Measurements from ENCODE around the gene EXOC6B. TPM values are rescaled to one million over a fixed set of nuclear protein-coding genes. Genes with fewer than 3 reads are reported as not detected.

Gene EXOC6B
- total RNA-seq, 1 experiment from 2014 or later: 40.1 TPM

DNA sequence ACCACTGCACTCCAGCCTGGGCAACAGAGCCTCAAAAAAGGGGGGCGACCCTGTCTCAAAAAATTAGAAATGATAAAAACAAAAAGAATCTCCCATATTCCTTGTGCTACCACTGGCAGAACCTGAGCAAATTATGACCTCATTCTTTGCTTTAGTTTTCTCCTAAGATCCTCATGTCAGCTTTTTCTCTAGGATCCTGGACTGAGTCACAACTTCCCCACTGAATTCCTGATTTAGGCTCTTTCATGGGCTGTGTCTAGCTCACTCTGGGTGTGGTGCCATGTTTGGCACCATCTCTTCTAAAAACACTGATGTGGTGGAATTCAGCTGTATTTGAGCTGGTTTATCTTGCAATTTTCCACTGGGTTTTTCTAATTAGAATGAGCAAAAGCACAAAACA is 37.1 kb downstream of the EXOC6B start:
- Histone ChIP-seq H4K8ac (replicated peaks; ENCODE audit: insufficient read length, low read depth, low read length) (no peak overlapping the region), H2AK5ac (ENCODE audit: insufficient read length, low read length) (no peak overlapping the region), H3K27ac (ENCODE audit: insufficient read length, low read depth, low read length) (no peak overlapping the region), H2AFZ (ENCODE audit: low read length) (no peak overlapping the region), H2BK120ac (ENCODE audit: low read depth, low read length, poor library complexity, severe bottlenecking) (no peak overlapping the region), H2BK12ac (ENCODE audit: insufficient read length, low read depth, low read length) (no peak overlapping the region), H3T11ph (ENCODE audit: low read length) (no peak overlapping the region), H2BK15ac (ENCODE audit: low read depth, low read length) (no peak overlapping the region), H3K14ac (ENCODE audit: insufficient read depth, low read length) (no peak overlapping the region), H3K56ac (ENCODE audit: insufficient read length, low read depth, low read length) (no peak overlapping the region), H2BK20ac (ENCODE audit: low read depth, low read length, poor library complexity, severe bottlenecking) (no peak overlapping the region), H3K18ac (ENCODE audit: insufficient read length, low read depth, low read length) (no peak overlapping the region), H3K4ac (ENCODE audit: low read depth, low read length) (no peak overlapping the region), H4K20me1 (ENCODE audit: control insufficient read depth, insufficient read depth, insufficient read length) (no peaks in the 10 kb centered on the region), H3K79me2 (ENCODE audit: insufficient read depth, low read length) (no peaks in the 10 kb centered on the region), H3K9me3 (ENCODE audit: control insufficient read depth, low read depth, low read length) (no peaks in the 10 kb centered on the region), H2BK5ac (ENCODE audit: insufficient read length, low read length) (no peak overlapping the region), H3K27me3 (ENCODE audit: insufficient read depth, low read length) (no peaks in the 10 kb centered on the region), H3K23ac (ENCODE audit: insufficient read length, low read depth, low read length) (no peak overlapping the region), H3K23me2 (ENCODE audit: insufficient read length, low read depth, low read length, poor library complexity, severe bottlenecking) (no peaks in the 10 kb centered on the region), H4K91ac (ENCODE audit: insufficient read length, low read depth, low read length) (no peak overlapping the region), H4K5ac (ENCODE audit: insufficient read length, low read depth, low read length) (no peak overlapping the region), H3K79me1 (ENCODE audit: insufficient read depth, low read depth, low read length, poor library complexity, severe bottlenecking) (no peaks in the 10 kb centered on the region), H3K9ac (ENCODE audit: extremely low read depth, insufficient read length, low read length) (no peak overlapping the region), H3K4me2 (ENCODE audit: insufficient read depth, insufficient read length, low read length) (no peak overlapping the region), H3K4me1 (ENCODE audit: insufficient read depth, low read length) (no peaks in the 10 kb centered on the region)
- Mint-ChIP-seq H3K27me3 (ENCODE audit: low read depth) (no peaks in the 10 kb centered on the region), H3K27ac (no peak overlapping the region), H3K4me1 (no peaks in the 10 kb centered on the region), H3K9me3 (peaks cover 8 to 10% of the 10 kb centered on the region in 2 experiments), H3K36me3 (ENCODE audit: insufficient read depth in 1 of 3, low read depth in 3 of 3) (peaks cover 19 to 25% (median 21%) of the 10 kb centered on the region in 3 experiments), H3K4me3 (no peak overlapping the region)
- DNase-seq: no peak
- no CpG with 5 or more reads among the region's 1 CpG for WGBS (ENCODE audit: extremely low coverage, insufficient read length, low lambda C conversion rate)
- no peak for TF ChIP-seq CTCF (conservative IDR thresholded peaks at IDR 0.05)
